SJCRH30 (cell line): ENCODE results near the gene CABYR. TPM values are rescaled to one million over a fixed set of nuclear protein-coding genes. Genes with fewer than 3 reads are reported as not detected.
"Not testable (repeated sequence)": the region's sequence is repeated elsewhere in the genome, so short reads cannot be mapped to it uniquely, and the experiment has no call there.

Experiments
- DNase-seq, 2 experiments: peaks; one replicate each; pipeline ENCODE4 v3.0.0-alpha.2; 2015 to 2020
- H3K27ac ChIP-seq: fragments of 250-450 bp; sonication (Bioruptor Pico); 2 replicates; pipeline ENCODE4 v1.5.1; 2020; ENCODE audit warnings: mild to moderate bottlenecking, moderate library complexity
- H3K27me3 ChIP-seq: fragments of 250-450 bp; sonication (Bioruptor Pico); 2 replicates; pipeline ENCODE4 v1.5.1; 2020; ENCODE audit warnings: mild to moderate bottlenecking, moderate library complexity
- H3K36me3 ChIP-seq: fragments of 250-450 bp; sonication (Bioruptor Pico); 2 replicates; pipeline ENCODE4 v1.5.1; 2020; ENCODE audit warnings: mild to moderate bottlenecking, moderate library complexity
- H3K4me1 ChIP-seq: fragments of 250-450 bp; sonication (Bioruptor Pico); 2 replicates; pipeline ENCODE4 v1.5.1; 2020; ENCODE audit warnings: mild to moderate bottlenecking, moderate library complexity
- H3K4me3 ChIP-seq: fragments of 250-450 bp; sonication (Bioruptor Pico); 2 replicates; pipeline ENCODE4 v1.5.1; 2020; ENCODE audit warnings: mild to moderate bottlenecking, moderate library complexity
- H3K9me3 ChIP-seq: fragments of 250-450 bp; sonication (Bioruptor Pico); replicated peaks from 2 replicates; pipeline ENCODE4 v1.5.1; 2020; ENCODE audit warnings: mild to moderate bottlenecking, moderate library complexity
- total RNA-seq: library from RNA; depleted of rRNA; stranded (reverse); fragments of >200 nt; shearing (Covaris generic); gene quantifications from 2 replicates; pipeline ENCODE4 v1.2.3, GENCODE V29; 2014

Gene CABYR
- total RNA-seq, 1 experiment from 2014 or later, result not detected

DNA sequence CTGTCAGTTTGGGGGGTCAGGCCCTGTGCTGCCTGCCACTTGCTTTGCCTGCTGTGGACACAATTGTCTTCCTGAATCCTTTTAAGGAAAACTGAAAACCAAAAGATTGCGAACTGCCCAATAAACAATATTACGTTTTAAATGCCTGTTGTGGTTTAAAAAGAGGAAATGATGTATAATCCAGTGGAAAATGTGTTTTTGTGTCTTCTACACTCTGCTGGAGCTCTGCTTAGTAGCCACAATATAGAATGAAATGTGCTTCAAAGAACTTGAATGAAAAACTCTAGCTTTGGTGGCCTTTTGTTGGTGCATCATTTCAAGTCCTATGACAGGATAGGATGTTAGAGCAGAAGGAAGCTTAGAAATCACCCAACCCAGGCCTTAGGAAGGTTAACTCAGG lies 23.2 kb upstream of the CABYR start:
- Histone ChIP-seq H3K27ac (no peak overlapping the region), H3K36me3 (no peaks in the 10 kb centered on the region), H3K4me1 (no peaks in the 10 kb centered on the region), H3K9me3 (no peaks in the 10 kb centered on the region), H3K4me3 (no peak overlapping the region), H3K27me3 (no peaks in the 10 kb centered on the region)
- DNase-seq, result no peak

DNA sequence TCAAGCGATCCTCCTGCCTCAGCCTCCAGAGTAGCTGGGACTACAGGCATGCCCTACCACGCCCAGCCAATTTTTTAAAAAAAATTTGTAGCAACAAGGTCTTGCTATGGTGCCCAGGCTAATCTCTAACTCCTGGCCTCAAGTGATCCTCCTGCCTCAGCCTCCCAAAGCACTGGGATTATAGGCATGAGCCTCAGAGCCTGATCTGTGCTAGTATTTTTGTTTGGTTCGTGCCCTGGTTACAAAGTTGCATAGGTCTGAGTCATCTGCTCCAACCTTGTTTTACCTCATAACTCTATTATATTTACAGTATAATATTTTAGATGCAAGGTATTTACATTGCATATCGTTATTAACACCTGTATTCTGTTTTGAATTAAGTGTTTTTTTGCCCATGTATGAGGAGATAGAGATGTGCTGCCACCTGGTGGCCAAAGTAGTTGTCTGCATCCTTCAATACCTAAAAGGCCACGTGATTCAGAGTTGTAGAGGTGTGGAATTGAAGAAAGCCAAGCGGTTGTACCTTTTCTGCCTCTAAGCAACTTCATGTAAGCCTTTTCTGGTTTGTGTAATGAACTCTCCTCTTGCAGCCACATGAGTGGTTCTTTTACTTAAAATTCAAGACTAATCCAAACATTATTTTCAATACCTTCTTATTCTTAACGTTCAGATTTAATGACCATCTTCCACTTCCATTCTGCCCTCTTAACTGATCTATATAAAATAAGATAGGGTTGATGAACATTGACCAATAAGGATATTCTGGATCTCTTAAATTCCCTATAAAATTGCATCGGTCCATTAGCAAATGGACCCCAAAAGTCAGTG lies 19.9 kb upstream of the CABYR start:
- DNase-seq, result peak; percentile 33 to 79
- no peaks in the 10 kb centered on the region for H3K36me3 ChIP-seq

DNA sequence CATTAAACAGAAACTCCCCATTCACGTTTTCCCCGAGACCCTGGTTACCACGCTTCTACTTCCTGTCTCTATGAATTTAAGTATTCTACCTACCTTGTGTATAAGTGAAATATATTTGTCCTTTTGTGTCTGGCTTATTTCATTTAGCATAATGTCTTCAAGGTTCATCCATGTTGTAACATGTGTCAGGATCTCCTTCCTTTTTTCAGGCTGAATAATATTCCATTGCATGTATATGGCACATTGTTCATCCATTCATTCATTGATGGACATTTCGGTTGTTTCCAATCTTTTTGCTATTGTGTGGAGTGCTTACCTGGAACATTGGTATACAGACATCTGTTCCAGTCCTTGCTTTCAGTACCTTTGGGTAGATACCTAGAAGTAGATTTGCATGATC lies 18.2 kb upstream of the CABYR start:
- H3K9me3 ChIP-seq, result no peaks in the 10 kb centered on the region
- no peak for DNase-seq

More for the DNA sequence above, 19.9 kb upstream of the CABYR start:
- Histone ChIP-seq H3K9me3 (no peaks in the 10 kb centered on the region), H3K27me3 (no peaks in the 10 kb centered on the region), H3K4me1 (no peaks in the 10 kb centered on the region), H3K4me3 (no peak overlapping the region), H3K27ac (no peak overlapping the region)

DNA sequence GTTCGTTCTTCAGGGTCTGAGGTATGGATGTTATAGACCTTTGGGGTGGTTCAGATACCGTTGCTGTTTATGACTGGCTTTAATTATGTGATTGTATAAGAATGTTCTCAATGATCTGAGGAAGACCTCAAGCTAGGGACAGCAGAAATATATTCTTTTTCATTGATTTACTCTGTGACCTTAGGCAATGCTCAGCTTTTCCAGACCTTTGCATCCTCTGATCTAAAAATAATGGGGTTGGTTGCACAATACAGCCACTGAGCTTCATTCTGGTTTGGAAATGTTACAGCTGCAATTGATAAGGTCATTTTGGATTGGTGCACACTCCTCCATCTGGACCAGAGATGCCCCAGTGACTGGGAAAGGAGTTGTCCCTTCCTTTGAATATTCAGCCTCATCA lies 17.2 kb upstream of the CABYR start:
- H3K36me3 ChIP-seq, result no peaks in the 10 kb centered on the region

More for the DNA sequence above, 18.2 kb upstream of the CABYR start:
- Histone ChIP-seq H3K4me3 (no peak overlapping the region), H3K36me3 (no peaks in the 10 kb centered on the region), H3K4me1 (no peaks in the 10 kb centered on the region), H3K27me3 (no peaks in the 10 kb centered on the region), H3K27ac (no peak overlapping the region)

DNA sequence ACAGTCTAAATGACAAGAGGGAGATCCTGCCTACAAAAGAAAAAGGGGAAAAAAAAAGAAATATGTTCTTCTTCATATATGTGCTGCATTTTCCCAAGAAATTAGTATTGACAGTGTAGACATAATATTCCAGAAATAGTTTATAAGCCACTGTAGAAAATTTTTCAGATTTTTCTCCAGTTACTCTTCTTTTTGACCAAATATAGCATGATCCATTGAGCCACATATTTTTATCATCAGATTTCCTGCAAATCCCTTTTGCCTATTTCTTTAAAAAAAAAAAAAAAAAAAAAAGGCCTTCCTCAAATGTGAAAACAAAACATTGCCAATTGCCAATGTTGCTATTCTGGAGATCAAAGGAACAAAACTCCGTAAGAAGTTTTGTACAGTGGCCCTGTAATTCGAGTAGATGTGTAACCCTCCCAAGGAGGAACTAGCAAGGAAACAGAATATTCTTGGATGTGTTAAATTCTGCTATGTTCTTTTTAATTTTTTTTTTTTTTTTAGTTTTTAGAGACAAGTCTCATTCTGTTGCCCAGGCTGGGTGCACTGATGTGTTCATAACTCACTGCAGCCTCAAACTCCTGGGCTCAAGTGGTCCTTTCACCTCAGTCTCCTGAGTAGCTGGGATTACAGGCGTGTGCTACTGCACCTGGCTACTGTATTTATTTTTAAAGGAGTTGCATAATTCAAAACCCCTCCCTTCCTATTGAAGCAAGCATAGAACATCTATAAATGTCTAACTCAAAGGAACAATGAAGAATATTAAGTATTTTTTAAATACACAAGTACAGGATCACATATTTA lies 12.5 kb upstream of the CABYR start:
- H3K27me3 ChIP-seq, result no peaks in the 10 kb centered on the region
- no peak overlapping the region for H3K27ac ChIP-seq
- H3K9me3 ChIP-seq, result no peaks in the 10 kb centered on the region
- no peaks in the 10 kb centered on the region for H3K36me3 ChIP-seq
- DNase-seq, result no peak
- no peak overlapping the region for H3K4me3 ChIP-seq
- no peaks in the 10 kb centered on the region for H3K4me1 ChIP-seq

More for the DNA sequence above, 17.2 kb upstream of the CABYR start:
- Histone ChIP-seq H3K4me3 (no peak overlapping the region), H3K9me3 (no peaks in the 10 kb centered on the region), H3K27ac (no peak overlapping the region), H3K27me3 (no peaks in the 10 kb centered on the region), H3K4me1 (no peaks in the 10 kb centered on the region)
- DNase-seq, result no peak

DNA sequence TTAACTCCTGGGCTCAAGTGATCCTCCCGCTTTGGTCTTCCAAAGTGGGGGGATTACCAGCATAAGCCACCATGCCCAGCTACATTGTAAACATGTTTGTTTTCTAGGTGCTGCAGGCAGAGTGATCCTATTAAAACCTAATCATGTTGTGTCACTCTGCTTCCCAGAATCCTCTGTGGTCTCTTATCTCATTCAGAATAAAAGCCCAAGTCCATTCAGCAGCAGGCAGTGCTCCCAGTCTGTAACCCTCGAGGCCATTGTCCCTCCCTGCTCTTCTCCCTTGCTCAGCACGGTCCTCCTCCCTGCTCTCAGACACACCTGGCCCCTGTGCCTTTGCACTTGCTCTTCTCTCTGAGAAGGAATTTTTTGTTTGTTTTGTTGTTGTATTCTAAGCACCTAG lies 11.1 kb upstream of the CABYR start:
- Histone ChIP-seq H3K9me3 (no peaks in the 10 kb centered on the region), H3K27me3 (no peaks in the 10 kb centered on the region), H3K36me3 (no peaks in the 10 kb centered on the region), H3K4me3 (no peak overlapping the region), H3K4me1 (no peaks in the 10 kb centered on the region), H3K27ac (no peak overlapping the region)
- no peak for DNase-seq

DNA sequence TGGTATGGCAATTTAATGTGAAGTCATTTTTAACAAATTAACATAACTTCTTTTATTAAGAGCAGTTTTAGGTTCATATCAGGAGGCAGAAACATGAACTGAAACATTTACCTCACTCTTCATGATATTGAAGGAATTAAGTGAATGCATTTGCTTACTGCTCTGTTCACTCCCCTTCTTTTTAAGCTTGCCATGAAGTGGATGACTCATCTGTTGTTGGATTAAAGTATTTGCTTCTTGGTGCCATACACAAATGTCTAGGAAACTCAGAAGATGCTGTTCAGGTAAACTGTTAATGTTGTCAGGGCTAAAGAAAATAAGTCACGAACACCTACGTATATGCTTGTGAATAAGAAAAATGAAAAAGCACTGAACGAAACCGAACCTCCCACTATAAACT lies 10.2 kb upstream of the CABYR start:
- no peak for DNase-seq
- no peaks in the 10 kb centered on the region for H3K4me1 ChIP-seq
- H3K27ac ChIP-seq, result no peak overlapping the region
- no peaks in the 10 kb centered on the region for H3K9me3 ChIP-seq
- no peaks in the 10 kb centered on the region for H3K27me3 ChIP-seq
- H3K36me3 ChIP-seq, result no peaks in the 10 kb centered on the region
- H3K4me3 ChIP-seq, result no peak overlapping the region

DNA sequence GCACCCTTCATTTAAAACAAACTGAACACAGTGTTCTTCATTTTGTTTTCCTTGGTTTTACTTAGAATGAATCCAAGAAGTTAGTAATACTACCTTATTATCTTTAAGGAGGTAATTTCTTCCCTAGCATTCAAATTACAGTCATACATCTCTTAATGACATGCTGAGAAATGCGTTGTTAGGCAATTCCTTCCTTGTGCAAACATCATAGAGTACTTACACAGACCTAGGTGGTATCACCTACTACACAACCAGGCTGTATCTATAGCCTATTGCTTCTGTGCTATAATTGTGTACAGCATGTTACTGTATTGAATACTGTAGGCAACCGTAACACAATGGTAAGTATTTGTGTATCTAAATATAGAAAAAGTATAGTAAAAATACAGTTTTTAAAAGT lies 8.4 kb upstream of the CABYR start:
- H3K36me3 ChIP-seq, result no peaks in the 10 kb centered on the region
- no peak for DNase-seq
- no peak overlapping the region for H3K4me3 ChIP-seq
- no peaks in the 10 kb centered on the region for H3K4me1 ChIP-seq
- H3K27me3 ChIP-seq, result no peaks in the 10 kb centered on the region
- no peak overlapping the region for H3K27ac ChIP-seq
- no peaks in the 10 kb centered on the region for H3K9me3 ChIP-seq

DNA sequence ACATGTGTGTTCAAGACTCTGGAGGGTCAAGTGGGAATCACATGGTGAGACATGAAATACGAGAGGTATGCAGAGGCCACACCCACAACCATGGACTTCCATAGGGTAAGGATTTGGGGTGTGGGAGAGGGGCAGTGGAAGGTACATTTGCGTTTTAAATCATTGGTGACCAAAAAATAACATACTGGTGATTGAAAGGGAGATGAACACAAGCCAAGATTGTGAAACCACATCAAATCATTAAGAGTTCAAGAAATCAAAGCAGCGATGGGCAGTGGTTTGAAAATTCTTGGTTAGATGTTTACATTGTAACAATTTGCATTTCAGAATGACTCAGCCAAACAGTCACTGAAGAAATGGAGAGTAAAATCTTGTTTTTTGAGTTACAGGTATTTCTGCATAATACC lies 1.9 kb upstream of the CABYR start:
- no peak overlapping the region for H3K27ac ChIP-seq
- H3K9me3 ChIP-seq, result no peaks in the 10 kb centered on the region
- no peak for DNase-seq
- no peak overlapping the region for H3K4me3 ChIP-seq
- H3K4me1 ChIP-seq, result no peaks in the 10 kb centered on the region
- no peaks in the 10 kb centered on the region for H3K36me3 ChIP-seq
- H3K27me3 ChIP-seq, result no peaks in the 10 kb centered on the region

DNA sequence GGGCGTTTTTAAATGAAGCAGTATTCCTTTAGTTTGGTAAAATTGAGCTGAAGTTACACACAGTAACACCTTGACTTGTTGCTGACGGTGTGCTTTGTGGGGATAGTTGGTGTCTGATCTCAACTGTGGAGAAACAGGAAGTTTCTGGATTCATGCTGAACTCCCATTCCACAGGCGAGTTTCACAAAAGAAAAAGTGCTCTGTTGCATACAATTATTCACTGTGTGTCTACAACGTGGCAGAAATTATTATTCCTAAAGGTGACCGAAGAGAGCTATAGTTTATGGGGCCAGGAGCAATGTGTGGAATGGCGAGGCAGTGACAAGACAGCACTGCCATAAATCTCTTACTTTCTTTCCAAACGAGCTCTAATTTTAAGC lies 463 bp upstream of the CABYR start:
- Histone ChIP-seq H3K36me3 (no peaks in the 10 kb centered on the region), H3K9me3 (no peaks in the 10 kb centered on the region), H3K27ac (no peak overlapping the region), H3K4me3 (no peak overlapping the region), H3K4me1 (no peaks in the 10 kb centered on the region), H3K27me3 (no peaks in the 10 kb centered on the region)
- DNase-seq, result no peak

DNA sequence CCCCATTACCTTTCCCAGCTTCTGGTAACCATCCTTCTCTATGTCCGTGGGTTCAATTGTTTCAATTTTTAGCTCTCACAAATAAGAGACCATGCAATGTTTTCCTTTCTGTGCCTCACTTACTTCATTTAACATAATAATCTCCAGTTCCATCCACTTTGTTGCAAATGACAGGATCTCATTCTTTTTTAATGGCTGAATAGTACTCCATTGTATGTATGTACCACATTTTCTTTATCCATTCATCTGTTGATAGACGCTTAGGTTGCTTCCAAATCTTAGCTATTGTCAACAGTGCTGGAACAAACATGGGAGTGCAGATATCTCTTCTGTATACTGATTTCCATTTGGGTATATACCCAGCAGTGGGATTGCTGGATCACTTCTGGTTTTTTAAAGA lies 1.8 kb downstream of the CABYR start:
- Histone ChIP-seq H3K4me1 (no peaks in the 10 kb centered on the region), H3K27me3 (no peaks in the 10 kb centered on the region), H3K9me3 (no peaks in the 10 kb centered on the region), H3K27ac (no peak overlapping the region), H3K4me3 (no peak overlapping the region), H3K36me3 (no peaks in the 10 kb centered on the region)
- no peak for DNase-seq

DNA sequence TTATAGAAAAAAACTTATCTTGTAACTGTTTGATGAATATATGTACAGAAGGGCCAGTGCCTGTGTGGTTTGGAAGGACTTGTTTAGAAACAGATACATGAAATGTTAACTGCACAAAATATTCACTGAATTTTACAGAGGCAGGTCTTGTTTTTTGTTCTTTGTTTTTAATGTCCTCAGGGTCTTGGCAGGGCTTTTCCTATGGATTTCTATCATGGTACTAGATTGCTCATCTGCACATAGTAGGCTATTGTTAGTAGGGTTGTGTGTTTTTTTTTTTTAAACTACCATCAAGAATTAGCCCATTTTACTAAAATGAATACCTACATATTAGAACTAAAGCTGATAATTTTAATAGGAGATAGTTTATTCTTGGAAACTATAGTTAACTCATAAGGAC lies 3.5 kb downstream of the CABYR start:
- no peak overlapping the region for H3K27ac ChIP-seq
- no peaks in the 10 kb centered on the region for H3K4me1 ChIP-seq
- no peaks in the 10 kb centered on the region for H3K27me3 ChIP-seq
- H3K4me3 ChIP-seq, result no peak overlapping the region
- H3K9me3 ChIP-seq, result no peaks in the 10 kb centered on the region
- no peaks in the 10 kb centered on the region for H3K36me3 ChIP-seq
- no peak for DNase-seq

DNA sequence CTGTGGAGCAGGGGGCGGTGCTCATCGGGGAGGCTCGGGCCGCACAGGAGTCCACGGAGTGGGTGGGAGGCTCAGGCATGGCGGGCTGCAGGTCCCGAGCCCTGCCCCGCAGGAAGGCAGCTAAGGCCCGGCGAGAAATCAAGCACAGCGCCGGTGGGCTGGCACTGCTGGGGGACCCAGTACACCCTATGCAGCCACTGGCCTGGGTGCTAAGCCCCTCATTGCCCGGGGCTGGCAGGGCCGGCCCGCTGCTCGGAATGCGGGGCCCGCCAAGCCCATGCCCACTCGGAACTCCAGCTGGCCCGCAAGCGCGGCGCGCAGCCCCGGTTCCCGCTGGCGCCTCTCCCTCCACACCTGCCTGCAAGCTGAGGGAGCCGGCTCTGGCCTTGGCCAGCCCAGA lies 10.7 kb downstream of the CABYR start:
- not testable (repeated sequence) for H3K27ac ChIP-seq, DNase-seq, H3K4me1 ChIP-seq

DNA sequence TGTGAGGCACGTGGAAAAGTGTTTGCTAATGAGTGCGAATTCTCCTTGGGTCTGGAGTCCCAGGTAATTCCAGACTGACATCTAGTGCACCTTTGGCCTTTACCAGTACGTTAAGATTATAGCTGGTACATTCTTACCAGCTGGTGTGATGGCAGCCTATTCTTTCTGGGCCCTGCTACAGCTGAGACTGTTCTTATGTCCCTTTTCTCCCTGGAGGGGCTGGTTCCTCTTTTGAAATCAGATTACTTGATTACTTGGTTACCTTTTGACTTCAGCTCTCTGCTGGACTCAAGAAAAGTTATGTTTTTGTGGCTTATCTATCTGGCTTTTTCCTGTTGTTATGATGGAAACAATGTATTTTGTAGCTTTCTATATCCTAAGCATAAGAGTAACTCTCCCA lies 14.5 kb downstream of the CABYR start:
- Histone ChIP-seq H3K27me3 (no peaks in the 10 kb centered on the region), H3K36me3 (no peaks in the 10 kb centered on the region), H3K9me3 (no peaks in the 10 kb centered on the region), H3K4me3 (no peak overlapping the region), H3K4me1 (no peaks in the 10 kb centered on the region), H3K27ac (no peak overlapping the region)
- no peak for DNase-seq

More for the DNA sequence above, 10.7 kb downstream of the CABYR start:
- H3K36me3 ChIP-seq, H3K4me3 ChIP-seq, H3K9me3 ChIP-seq, H3K27me3 ChIP-seq: not testable (repeated sequence)

DNA sequence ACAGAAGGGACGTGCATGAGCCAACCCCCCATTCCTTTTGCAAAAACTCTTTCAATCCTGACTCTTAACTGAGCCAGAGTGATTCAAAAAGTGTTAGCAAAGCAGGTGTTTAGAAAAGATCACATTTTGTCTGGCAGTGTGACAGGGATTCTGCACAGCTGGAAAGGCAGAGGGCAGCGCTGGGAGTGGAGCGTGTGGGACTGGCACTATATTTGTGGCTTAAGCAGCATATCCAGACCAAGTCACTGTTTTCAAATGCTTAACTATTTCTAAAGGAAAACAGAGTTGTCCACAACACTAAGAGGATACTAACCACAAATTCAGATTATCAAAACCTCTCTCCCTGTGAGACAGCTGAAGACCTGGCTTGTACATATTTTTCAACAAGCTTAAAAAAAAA lies 19.0 kb downstream of the CABYR start:
- DNase-seq, result no peak
- Histone ChIP-seq H3K4me1 (peaks cover 2% of the 10 kb centered on the region; the same call in 1 of the 2 replicates), H3K9me3 (no peaks in the 10 kb centered on the region), H3K27ac (no peak overlapping the region), H3K27me3 (no peaks in the 10 kb centered on the region), H3K4me3 (no peak overlapping the region), H3K36me3 (no peaks in the 10 kb centered on the region)
